ENCODE results near the gene TXNDC17.

DNA sequence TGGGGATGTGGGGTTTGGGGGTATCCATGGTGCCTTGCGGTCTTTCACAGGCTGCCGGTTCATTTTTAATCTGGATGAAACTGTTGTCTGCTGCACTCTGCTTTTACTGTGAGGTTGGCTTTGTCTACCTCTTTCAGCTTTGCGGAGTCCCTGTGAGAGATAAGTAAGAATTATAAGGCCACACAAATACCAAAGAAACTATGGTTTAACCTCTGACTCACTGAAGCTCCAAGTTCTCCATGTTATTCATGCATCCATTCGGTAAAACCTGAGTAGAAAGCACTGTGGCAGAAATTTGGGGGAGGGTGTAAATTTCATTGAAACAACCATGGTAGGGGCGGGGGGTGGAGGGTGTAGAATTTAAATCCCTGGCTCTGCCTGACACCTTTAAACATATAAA lies 30.8 kb upstream of the TXNDC17 start:
- TF ChIP-seq, protein P1, sequence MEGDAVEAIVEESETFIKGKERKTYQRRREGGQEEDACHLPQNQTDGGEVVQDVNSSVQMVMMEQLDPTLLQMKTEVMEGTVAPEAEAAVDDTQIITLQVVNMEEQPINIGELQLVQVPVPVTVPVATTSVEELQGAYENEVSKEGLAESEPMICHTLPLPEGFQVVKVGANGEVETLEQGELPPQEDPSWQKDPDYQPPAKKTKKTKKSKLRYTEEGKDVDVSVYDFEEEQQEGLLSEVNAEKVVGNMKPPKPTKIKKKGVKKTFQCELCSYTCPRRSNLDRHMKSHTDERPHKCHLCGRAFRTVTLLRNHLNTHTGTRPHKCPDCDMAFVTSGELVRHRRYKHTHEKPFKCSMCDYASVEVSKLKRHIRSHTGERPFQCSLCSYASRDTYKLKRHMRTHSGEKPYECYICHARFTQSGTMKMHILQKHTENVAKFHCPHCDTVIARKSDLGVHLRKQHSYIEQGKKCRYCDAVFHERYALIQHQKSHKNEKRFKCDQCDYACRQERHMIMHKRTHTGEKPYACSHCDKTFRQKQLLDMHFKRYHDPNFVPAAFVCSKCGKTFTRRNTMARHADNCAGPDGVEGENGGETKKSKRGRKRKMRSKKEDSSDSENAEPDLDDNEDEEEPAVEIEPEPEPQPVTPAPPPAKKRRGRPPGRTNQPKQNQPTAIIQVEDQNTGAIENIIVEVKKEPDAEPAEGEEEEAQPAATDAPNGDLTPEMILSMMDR (IDR thresholded peaks at IDR 0.05; ENCODE audit: insufficient read depth, low read length, poor library complexity, severe bottlenecking), result no peak
- TF ChIP-seq EZH2phosphoT487 (conservative IDR thresholded peaks at IDR 0.05; ENCODE audit: low read length), result no peak

Measured in SU-DHL-6 (cell line).